PC-3 (cell line): ENCODE measurements around the gene RASA4B. TPM values are rescaled to one million over a fixed set of nuclear protein-coding genes. Genes with fewer than 3 reads are reported as not detected.
"Not testable (repeated sequence)": the region's sequence is repeated elsewhere in the genome, so short reads cannot be mapped to it uniquely, and the experiment has no call there.

ENCODE experiments used
- ATAC-seq: fragments of 200-7000 bp; cut with Tn5 transposase; 2 replicates; pipeline ENCODE4 v1.9.1; 2020; ENCODE audit warnings: mild to moderate bottlenecking, moderate library complexity
- BruUV-seq: library from RNA; stranded (reverse); fragments of 400-500 nt; replicated peaks from 2 replicates; lab custom pipeline; 2021; lab: Mats Ljungman, UMichigan
- CTCF ChIA-PET: fragments of 300-600 bp; sonication (Branson Sonifier 250); formaldehyde crosslinking; loops from one replicate; lab custom pipeline; 2022; ENCODE audit warnings: antibody characterized with exemption; lab: Charles Lee
- POLR2A ChIA-PET: fragments of 300-600 bp; sonication (Branson Sonifier 250); formaldehyde crosslinking; loops from one replicate; lab custom pipeline; 2022; ENCODE audit warnings: antibody characterized with exemption; ENCODE audit not compliant: unreplicated experiment; lab: Charles Lee
- DNase-seq: peaks from one replicate; pipeline ENCODE4 v3.0.0-alpha.2; 2015
- H2AFZ ChIP-seq: fragments of 300-600 bp; sonication (generic); 2 replicates; pipeline ENCODE4 v1.6.0; 2016; ENCODE audit warnings: antibody characterized with exemption, low read length
- H3F3A ChIP-seq: fragments of 300-600 bp; sonication (generic); one replicate; pipeline ENCODE4 v1.6.0; 2017; ENCODE audit warnings: antibody characterized with exemption, low read length, control low read depth, mild to moderate bottlenecking; ENCODE audit not compliant: unreplicated experiment
- H3K27ac ChIP-seq: fragments of 300-600 bp; sonication (generic); 2 replicates; pipeline ENCODE4 v1.5.1; 2016; ENCODE audit warnings: mild to moderate bottlenecking, low read length
- H3K27me3 ChIP-seq: fragments of 300-600 bp; sonication (generic); 2 replicates; pipeline ENCODE4 v1.6.1; 2016; ENCODE audit warnings: low read length, mixed read lengths
- H3K36me3 ChIP-seq: fragments of 300-600 bp; sonication (generic); 2 replicates; pipeline ENCODE4 v1.6.1; 2016; ENCODE audit warnings: low read depth, mixed run types, low read length, mixed read lengths
- H3K4me1 ChIP-seq: fragments of 300-600 bp; sonication (generic); 2 replicates; pipeline ENCODE4 v1.5.1; 2016; ENCODE audit warnings: low read length; ENCODE audit not compliant: insufficient read depth
- H3K4me2 ChIP-seq: fragments of 300-600 bp; sonication (generic); 2 replicates; pipeline ENCODE4 v1.6.0; 2016; ENCODE audit warnings: low read length
- H3K4me3 ChIP-seq: fragments of 300-600 bp; sonication (generic); 2 replicates; pipeline ENCODE4 v1.5.1; 2016; ENCODE audit warnings: mild to moderate bottlenecking, low read length, mixed read lengths
- H3K79me2 ChIP-seq: fragments of 300-600 bp; sonication (generic); 2 replicates; pipeline ENCODE4 v1.6.1; 2017; ENCODE audit warnings: low read length, mixed read lengths
- H3K9ac ChIP-seq: fragments of 300-600 bp; sonication (generic); 2 replicates; pipeline ENCODE4 v1.6.0; 2016; ENCODE audit warnings: mild to moderate bottlenecking, low read length
- H3K9me2 ChIP-seq: fragments of 300-600 bp; sonication (generic); replicated peaks from 2 replicates; pipeline ENCODE4 v1.6.1; 2016; ENCODE audit warnings: mixed run types, low read length, mixed read lengths
- H3K9me3 ChIP-seq: fragments of 300-600 bp; sonication (generic); 2 replicates; pipeline ENCODE4 v1.6.1; 2016; ENCODE audit warnings: low read length, mixed read lengths
- H4K20me1 ChIP-seq: fragments of 300-600 bp; sonication (generic); 2 replicates; pipeline ENCODE4 v1.6.1; 2016; ENCODE audit warnings: low read length, mixed read lengths
- intact Hi-C: fragments of 100-400 bp; cut with micrococcal nuclease; formaldehyde crosslinking; loops from 2 replicates; pipeline ENCODE4 v1.9.0; 2023
- total RNA-seq: library from RNA; depleted of rRNA; stranded (reverse); fragments of >200 nt; gene quantifications from 2 replicates; pipeline ENCODE4 v1.2.3, GENCODE V29; 2014

The RASA4B gene
- total RNA-seq, 1 experiment from 2014 or later: 10.2 TPM

- H3K4me2 ChIP-seq, POLR2A ChIA-PET, H3K4me3 ChIP-seq, H3K9me3 ChIP-seq, DNase-seq, H3K79me2 ChIP-seq, H3K9me2 ChIP-seq, H3K4me1 ChIP-seq, H3K9ac ChIP-seq, H2AFZ ChIP-seq, CTCF ChIA-PET, BruUV-seq, H4K20me1 ChIP-seq, H3K27ac ChIP-seq, H3K36me3 ChIP-seq, intact Hi-C loops, H3F3A ChIP-seq, H3K27me3 ChIP-seq: not testable (repeated sequence)
- ATAC-seq: peak; percentile 53
These were observed 2.5 kb downstream of the RASA4B start for GRCh38 chr7:102514881-102515721.

GRCh38 chr7:102512642-102513221 lies 4.8 kb downstream of the RASA4B start:
- H3K9ac ChIP-seq, POLR2A ChIA-PET, H3K27ac ChIP-seq, ATAC-seq, H3K4me1 ChIP-seq, intact Hi-C loops, CTCF ChIA-PET, H3K79me2 ChIP-seq, H3K4me2 ChIP-seq, H3K9me3 ChIP-seq, BruUV-seq, H3F3A ChIP-seq, H3K27me3 ChIP-seq, H4K20me1 ChIP-seq, H3K9me2 ChIP-seq, H3K36me3 ChIP-seq, H2AFZ ChIP-seq, H3K4me3 ChIP-seq: not testable (repeated sequence)
- peak; percentile 2 for DNase-seq

GRCh38 chr7:102511860-102512522 lies 5.6 kb downstream of the RASA4B start:
- peak; percentile 66 for ATAC-seq
- H2AFZ ChIP-seq, H3K27ac ChIP-seq, intact Hi-C loops, CTCF ChIA-PET, H3K36me3 ChIP-seq, BruUV-seq, H3K9ac ChIP-seq, H3K79me2 ChIP-seq, H3F3A ChIP-seq, H3K4me1 ChIP-seq, H3K4me3 ChIP-seq, H3K4me2 ChIP-seq, POLR2A ChIA-PET, H3K27me3 ChIP-seq, H3K9me3 ChIP-seq, H4K20me1 ChIP-seq, DNase-seq, H3K9me2 ChIP-seq: not testable (repeated sequence)

GRCh38 chr7:102510575-102510974 lies 7.0 kb downstream of the RASA4B start:
- H3K27ac ChIP-seq, H3K36me3 ChIP-seq, H3K9ac ChIP-seq, POLR2A ChIA-PET, H4K20me1 ChIP-seq, intact Hi-C loops, H3K27me3 ChIP-seq, H3K9me2 ChIP-seq, H3K4me3 ChIP-seq, H3F3A ChIP-seq, H2AFZ ChIP-seq, H3K4me2 ChIP-seq, CTCF ChIA-PET, BruUV-seq, H3K79me2 ChIP-seq, DNase-seq, H3K4me1 ChIP-seq, H3K9me3 ChIP-seq, ATAC-seq: not testable (repeated sequence)

GRCh38 chr7:102507410-102508088 lies 10.0 kb downstream of the RASA4B start:
- H4K20me1 ChIP-seq, BruUV-seq, CTCF ChIA-PET, H2AFZ ChIP-seq, H3K36me3 ChIP-seq, H3K4me1 ChIP-seq, DNase-seq, intact Hi-C loops, ATAC-seq, POLR2A ChIA-PET, H3K4me3 ChIP-seq, H3K79me2 ChIP-seq, H3F3A ChIP-seq, H3K9me2 ChIP-seq, H3K4me2 ChIP-seq, H3K27ac ChIP-seq, H3K9me3 ChIP-seq, H3K9ac ChIP-seq, H3K27me3 ChIP-seq: not testable (repeated sequence)
